Suppressor macrophage treated with lipopolysaccharide for 1 hour (primary cell): ENCODE measurements around the gene HDDC2.

Source experiments
- DNase-seq, 3 donors: peaks; one replicate each; pipeline ENCODE4 v3.0.0-alpha.2; 2020 to 2022

HDDC2 gene, protein sequence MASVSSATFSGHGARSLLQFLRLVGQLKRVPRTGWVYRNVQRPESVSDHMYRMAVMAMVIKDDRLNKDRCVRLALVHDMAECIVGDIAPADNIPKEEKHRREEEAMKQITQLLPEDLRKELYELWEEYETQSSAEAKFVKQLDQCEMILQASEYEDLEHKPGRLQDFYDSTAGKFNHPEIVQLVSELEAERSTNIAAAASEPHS

DNA sequence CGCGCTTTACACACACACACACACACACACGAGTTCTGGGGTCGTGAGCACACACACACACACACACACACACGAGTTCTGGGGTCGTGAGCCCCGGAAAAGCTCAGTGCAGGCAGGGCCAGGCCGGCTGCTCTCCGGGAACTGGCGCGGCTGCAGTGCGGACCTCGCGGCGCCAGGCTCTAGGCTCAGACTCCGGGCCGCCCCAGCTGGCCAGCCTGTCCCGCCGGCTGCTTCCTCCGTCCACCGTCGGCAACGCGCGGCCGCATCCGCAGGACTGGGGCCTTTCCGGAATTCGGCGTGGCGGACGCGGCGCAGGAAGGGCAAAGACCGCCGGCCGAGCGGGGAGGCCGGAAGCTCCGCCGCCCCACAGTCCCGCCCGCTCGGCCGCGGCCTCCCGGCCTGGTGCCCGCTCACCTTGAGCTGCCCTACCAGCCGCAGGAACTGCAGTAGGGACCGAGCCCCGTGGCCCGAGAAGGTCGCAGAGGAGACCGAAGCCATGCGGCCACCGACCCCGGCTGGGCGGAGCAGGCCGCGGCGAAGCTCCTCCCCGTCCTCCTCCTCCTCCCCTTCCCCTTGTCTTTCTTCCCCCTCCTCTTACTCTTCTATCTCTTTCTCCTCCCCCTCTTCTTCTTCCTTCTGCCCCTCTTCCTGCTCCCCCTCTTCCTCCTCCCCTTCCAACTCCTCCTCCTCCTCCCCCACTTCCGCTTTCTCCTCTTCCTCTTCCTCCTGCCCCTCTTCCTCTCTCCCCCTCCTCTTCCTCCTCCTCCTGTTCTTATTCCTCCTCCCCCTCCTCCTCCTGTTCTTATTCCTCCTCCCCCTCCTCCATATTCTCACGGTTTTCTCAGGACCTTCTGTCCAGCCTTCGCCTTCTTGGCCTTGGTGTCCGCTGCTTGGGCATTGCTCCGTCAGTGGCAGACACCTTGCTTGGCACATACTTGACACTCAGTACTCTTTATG, at the start of gene HDDC2:
Gene HDDC2 (minus strand): TSS at position 533 of the 957 bp plus-strand sequence. CDS start 35 bp downstream, at position 498.
- peak; percentile 78 to 88 (median 83) for DNase-seq

DNA sequence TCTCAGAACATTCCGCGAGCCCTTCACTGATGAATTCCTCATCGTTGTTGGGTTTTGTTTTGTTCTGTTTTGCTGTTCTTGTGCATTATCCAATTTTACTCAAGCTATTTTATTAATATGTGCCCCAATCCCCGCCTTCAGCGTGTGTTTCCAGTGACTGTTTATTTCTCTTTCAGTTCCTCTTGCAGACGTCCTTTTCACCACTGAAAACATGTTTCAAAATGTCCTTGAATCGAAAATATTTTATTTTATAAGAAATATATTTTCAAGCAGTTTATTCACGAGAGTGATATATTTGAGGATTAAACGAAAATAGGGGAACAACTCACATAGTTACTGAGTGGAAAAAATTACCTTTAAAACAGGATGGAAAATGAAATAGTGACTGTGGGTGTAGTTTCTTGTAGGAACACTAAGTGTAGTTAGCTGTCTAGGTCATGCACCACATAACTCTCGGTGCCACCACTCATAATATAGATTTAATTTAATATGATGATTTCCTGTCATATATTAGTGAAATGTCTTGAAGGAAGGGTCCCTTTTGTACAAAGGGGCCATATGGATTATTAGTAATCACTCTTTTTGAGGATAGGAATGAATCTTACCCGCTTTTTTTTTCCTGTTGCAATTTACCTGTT, 45.3 kb upstream of the HDDC2 start:
- peak in 2 of 3 donors; percentile 6 to 11 for DNase-seq

DNA sequence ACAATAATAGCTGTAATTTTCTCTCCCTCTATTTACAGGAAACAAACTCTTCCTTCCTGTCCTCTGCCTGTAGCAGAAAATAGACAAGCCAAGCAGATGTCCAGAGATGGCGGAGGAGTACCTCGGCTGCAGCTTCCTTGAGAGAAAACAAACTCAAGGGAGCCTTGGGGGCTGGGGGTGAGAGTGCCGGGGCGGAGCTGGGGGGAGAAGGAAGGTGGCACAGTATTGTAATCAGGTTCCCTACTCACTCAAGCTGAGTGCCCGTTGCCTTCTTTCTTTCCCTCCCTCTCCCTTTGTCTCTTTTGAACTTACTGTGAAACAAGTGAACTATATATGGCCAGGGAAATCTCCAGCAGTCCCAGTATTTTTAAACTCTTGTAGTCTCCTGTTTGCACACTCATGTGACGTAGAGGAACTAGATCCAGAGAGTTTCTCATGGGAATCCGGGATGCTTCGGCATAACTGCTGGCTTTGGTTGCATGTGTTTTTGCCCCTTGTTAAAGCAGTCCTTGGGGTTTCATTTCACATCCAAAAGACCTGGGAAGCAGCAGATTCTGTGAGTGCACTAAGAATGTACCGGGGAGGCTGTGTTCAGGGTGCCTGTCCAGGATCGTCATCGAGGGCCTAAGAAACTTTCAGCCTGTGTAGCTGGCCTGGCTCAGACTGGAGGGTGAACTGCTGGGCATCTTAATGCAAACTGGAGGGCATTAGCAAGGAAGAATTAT, 44.6 kb upstream of the HDDC2 start:
- DNase-seq: no peak

DNA sequence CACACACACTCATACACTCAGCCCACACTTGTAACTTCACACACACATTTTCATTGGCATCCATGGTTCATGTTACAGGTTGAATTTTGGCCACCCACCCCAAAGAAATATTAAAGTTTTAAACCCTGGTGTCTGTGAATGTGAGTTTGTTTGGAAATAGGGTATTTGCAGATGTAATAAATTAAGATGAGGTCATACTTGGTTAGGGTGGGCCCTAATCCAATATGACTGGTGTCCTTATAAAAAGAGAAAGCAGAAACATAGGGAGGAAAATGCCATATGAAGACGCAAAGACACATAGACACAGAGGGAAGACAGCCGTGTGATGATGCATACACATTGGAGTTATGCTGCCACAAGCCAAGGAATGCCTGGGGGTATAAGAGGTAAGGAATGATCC, 39.7 kb upstream of the HDDC2 start:
- no peak for DNase-seq

DNA sequence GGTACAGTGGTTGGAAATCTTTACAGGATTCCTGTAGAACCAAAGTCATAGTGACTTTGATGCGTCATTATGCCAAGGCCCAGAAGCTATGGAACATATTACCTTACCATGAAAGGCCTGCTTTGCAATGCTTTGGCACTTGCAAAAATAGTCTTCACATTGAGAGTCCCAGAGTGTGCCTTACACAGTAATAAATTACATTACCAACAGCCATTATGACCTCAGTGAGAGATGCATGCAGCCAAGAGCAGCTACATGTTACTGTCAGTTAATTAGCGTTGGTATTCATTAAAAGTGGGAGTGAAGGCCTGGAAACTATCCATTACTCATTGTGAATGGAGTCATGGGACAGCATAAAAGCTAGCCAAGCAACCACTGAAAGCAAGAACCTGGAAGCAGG, 39.2 kb upstream of the HDDC2 start:
- DNase-seq: no peak

DNA sequence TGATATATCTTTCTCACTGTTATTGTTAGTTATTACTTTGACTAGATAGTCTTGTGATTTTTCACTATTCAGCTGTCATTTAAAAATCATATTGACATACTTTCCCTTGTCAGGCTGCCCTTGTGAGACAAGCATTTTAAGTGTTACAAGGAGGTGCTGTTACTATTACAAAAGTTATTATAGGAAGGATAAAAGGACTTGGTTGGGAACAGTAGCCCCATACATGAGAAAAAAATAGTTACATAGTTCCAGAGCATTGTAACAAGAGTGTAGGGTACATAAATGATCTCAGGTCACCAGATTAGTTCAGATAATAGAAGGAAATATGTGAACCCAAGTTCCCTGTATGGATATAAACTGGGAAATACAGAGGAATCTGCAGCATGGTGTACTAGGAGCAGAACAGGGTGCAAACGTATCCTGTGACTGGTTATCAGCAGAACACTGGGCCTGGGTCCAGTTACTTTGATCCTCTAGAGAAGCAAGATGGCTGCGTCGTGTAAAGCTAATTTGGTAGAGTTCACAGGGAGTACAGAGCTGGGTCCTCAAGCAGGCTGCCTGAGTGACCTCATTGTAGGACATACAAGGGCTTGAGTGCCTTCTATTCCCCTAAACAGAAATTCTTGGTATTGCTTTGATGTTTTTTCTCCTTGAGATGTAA, 38.5 kb upstream of the HDDC2 start:
- no peak for DNase-seq

DNA sequence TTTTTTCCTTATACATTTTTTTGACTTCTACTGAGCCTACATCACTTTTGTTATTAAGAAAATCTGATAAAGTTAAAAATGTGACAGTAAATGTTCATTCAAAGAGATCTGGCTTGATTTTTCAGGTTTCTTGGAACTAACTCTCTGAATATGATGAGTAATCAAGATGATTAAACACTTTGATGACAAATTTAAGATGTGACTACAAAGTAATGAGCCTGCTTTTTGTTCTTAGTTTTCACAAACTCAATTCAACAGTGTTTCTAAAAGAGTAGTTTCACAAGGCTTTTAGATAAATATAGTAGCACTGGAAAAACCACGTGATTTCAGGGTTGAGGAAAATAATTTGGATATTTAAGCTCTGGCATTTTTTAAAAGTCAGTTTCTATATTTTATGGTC, 37.9 kb upstream of the HDDC2 start:
- peak in 1 of 3 donors; percentile 5 for DNase-seq

DNA sequence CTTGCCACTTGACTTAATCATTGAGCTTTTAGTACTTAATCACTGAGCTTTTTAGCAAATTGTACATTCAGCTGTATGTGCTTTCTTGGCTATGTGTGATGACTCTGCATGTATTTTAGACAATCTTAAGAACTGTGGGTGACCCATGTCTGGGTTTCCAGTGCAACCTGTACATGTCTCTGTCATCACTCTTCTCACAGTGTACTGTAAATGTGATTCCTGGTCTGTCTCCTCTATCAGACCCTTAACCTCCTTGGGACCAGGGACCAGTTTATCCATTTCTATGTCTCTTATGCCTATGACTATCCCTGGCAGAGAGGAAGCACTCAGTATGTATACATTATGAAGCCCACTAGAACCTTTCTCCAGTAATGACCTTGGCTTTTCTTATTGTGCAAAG, 36.6 kb upstream of the HDDC2 start:
- no peak for DNase-seq

DNA sequence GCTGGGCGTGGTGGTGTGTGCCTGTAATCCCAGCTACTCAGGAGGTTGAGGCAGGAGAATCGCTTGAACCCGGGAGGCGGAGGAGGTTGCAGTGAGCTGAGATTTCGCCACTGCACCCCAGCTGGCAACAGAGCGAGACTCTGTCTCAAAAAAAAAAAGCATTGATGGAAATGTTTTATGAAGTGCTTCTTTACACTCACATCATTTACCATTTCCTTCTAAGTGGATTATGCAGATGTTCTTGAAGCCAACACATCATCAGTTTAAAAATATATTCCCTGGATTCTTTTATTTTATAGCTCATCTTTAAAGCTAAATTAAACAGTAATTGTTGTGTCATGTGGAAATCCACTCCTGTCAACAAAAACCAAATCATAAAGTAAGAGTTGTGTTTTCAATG, 35.9 kb upstream of the HDDC2 start:
- DNase-seq: no peak

DNA sequence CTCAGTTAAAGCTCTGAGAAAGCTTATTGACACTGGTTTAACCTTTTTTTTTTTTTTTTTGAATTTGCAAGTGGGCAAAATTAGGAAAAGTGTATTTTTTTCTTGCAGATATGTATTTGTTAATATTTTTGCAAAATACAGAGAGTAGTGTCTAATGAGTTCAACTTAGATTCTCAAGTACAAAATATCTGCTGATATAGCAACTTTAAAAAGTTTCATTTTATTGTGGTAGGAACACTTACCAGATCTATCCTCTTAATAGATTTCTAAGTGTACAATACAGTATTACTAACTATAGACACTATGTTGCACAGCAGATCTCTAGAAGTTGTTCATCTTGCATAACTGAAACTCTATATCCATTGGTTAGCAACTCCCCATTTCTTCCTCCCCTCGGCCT, 30.9 kb upstream of the HDDC2 start:
- no peak for DNase-seq

DNA sequence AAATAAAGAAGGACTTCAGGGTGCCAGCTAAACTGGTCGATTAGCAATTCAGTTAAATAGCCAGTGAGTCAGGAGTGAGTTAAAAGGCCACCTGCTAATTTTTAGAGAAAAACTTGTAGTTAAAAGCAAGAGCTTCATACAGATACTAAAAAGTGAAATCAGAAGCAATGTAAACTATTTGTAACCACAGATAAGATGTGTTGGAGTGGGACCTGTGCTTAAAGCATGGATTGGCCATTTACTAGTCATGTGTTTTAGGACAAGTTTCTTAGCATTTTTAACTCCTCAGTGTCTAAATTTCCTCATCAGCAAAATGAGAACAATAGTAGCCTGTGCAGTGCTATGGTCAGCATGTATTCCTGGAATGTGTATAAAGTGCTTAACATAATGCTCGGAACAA, 23.8 kb upstream of the HDDC2 start:
- DNase-seq: no peak

DNA sequence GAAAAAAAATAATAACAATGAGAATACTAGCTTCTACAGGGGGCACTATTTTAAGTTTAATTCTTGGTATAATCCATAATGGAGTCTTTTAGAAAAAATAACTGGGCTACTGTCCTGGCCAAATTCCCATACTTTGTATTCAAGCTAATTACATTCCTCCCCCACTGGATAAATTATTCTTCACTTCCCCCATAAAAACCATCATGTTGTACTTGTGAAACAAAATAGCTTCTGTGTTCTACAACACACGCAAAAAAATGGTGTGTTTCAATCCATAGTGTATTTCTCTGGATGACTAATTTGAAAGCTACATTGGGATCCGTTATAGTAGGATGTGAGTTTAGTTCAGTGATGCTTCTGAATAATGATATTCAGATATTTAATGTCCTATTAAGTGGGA, 21.6 kb upstream of the HDDC2 start:
- DNase-seq: no peak

DNA sequence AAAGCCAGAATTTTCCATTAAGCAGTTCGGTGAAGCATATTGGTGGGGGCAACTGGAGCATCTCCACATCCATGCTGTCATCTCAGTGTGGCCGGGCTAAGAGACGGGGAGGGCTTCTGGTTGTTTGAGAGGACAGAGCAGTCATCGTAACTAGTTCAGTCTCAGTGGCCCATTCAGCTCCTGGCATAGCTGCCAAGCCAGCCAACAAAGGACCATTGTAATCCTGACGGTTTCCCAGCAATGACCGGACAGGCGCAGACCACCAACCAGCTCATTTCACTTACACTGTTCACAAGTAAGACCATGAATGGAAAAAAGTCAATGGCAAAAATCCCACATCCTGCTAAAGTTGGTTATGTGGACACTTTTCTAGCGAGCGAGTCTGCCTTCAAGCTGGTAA, 14.9 kb upstream of the HDDC2 start:
- no peak for DNase-seq

DNA sequence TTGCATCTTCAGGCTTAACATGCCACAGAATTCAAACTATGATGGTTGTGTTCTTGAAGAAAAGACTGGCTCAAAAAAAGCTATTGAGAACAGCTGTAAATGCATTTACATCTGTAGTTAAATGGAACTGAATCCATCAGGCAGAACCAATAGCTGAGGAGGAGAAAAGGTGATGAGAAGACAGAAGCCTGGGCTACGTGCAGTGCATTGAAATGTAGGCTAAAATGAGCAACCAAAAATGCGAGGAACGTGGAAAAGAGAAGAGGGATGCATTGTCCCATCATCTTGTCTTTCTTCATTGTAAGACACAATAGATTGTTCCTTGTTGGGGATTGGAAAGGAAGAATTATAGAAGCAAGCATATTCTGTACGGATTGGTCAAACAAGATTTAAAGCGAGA, 13.8 kb upstream of the HDDC2 start:
- DNase-seq: no peak

DNA sequence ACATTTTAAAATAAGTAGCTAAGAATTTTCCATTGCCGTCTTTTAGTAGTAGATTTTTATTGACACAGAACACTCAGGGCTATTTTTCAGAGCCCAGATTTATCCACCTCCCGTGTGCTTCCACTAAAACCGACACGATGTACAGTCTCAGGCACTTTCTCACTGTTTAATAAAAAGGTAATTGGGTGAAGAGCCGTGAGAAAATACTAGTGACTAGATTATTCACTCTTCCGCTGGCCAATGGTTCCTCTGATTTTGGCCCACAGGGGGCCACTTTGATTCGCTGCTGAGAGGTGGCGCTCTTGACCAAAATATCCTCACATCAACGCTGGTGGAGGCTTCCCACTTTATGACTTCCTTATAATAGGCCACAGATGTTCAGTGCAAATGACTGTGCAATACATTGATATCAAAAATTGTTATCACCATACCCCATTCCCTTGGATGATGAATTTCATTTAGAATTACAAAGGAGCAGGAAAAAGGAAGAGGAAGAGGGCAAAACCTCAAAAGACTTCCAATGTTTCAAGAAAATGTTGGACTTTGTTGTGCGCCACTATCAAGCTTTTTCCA, 12.3 kb upstream of the HDDC2 start:
- DNase-seq: peak; percentile 72 to 80 (median 78)

DNA sequence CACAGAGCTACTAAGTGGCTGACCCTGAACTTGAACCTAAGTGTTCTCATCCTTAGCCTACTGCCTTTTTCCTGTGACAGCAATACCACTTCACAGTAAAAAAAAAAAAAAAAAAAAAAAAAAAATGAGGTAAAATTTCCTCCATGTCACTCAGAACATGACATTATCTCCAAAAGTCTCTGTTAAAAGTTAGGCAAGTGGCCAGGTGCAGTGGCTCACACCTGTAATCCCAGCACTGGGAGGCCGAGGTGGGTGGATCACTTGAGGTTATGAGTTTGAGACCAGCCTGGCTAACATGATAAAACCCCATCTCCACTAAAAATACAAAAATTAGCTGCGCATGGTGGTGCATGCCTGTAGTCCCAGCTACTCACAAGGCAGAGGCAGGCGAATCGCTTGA, 11.2 kb upstream of the HDDC2 start:
- no peak for DNase-seq

DNA sequence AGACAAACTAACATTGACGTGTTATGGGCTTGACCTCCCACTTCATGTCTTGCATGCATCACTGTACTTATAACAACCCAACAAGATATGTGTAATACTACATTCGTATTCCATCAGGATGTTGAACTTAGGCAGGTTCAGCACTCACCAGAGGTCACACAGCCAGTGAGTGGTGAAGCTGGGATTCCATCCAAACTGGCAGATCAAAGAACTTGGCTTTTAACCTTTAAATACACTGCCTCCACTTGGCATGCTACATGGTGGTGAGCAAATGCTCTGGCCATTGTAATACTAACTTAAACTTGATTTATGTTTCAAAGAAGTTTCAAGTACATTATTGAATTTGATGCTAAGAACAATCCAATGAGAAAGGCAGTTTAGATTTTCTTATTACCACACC, 10.7 kb upstream of the HDDC2 start:
- no peak for DNase-seq

DNA sequence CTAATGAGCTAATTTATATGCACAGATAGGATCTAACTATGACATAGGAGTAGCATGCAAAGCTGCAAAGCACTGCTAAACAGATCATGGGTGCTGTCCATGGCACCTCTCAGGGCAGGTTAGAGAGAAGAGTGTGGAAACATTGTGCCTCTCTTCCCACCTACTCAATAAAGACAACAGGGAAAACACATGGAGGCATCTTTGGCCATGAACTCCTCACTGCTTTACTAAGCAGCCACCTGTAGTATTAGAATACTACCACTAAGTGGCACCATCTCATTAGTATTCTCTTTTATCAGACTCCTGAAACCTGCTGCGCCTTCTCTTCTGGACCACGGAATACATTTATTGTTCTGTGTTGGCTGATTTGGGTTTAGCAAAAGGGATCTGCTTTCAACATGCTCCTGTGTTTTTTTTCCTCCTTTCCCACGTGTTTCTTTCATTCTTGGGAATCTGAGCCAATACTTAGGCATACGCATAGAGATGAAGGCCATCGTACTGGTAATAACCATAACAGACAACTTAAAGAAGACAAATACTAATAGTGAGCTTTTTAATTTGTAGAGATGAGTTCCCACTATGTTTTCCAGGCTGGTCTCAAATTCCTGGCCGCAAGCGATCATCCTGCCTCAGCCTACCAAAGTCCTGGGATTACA, 9.4 kb upstream of the HDDC2 start:
- peak; percentile 57 to 71 (median 70) for DNase-seq

DNA sequence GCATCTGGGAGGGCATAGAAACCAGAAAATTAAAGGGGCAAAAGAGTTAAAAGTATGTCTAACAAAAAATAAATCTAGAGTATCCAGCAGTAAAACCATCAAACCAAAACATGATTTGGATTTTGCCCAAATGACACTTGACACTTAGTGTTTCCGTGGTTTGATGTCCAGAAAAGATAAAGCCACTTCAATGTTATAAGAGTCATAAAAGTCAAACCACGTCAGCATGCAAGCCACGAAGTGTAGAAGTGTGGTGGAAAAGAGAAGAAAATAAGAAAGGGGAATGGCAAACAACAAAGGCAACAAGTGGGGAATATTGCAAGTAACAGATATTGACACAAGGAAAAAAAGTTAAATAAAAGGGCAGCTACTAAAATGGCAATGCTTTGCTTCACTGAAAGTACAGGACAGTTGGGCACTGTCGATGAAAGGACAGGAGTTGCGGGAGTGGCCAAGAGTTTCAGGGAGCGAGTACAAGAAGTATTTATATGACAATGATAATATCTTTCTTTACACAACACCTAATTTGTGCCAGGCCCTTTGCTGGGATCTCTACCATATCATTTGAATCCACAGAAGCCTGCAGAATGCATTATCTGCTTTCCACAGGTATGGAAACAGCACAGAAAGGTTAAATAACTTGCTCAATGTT, 6.3 kb upstream of the HDDC2 start:
- no peak for DNase-seq

DNA sequence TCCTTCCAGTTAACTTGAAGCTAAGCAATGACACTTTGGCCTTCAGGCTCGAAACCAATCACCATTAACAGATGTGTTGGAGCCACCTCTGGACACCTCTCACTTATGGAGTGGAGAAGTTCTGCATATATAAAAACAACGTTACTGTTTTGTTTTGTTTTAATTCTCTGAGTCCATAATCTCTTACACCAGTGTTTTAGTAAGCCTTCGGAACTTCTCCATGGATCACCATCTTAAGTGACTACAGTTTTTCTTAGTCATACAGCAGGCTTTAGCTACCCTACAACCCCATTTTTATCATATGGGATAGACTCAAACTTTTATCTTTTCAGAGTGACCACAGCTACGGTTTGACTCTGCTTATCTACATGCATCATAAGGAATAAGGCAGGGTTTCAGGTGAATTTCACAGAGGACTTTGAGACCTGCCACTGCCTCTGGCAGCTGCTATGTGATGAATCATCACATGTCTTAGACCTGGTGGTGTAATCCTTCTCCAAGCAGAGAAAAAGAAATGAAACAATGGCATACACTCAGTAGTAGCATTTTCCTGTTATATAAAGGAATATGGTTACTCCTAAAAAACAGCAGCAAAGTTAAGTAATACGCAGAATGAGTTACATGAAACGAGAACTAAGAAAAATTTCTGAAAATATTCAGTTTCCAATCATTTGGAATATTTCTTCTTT, 5.5 kb upstream of the HDDC2 start:
- peak in 2 of 3 donors; percentile 23 to 26 for DNase-seq
